Measurements from ENCODE around the gene TAF11L5.
"Not testable (repeated sequence)": the region's sequence is repeated elsewhere in the genome, so short reads cannot be mapped to it uniquely, and the experiment has no call there.

TAF11L5 gene

GRCh38 chr5:17524935-17525334, at the start of gene TAF11L5:
Gene TAF11L5, plus strand, starts transcription at chr5:17525235.
- DNase-seq, result not testable (repeated sequence)

GRCh38 chr5:17477043-17477442, 48.0 kb upstream of the TAF11L5 start:
- DNase-seq, result no peak

GRCh38 chr5:17477573-17478265, 47.3 kb upstream of the TAF11L5 start:
- no peak for DNase-seq

GRCh38 chr5:17481378-17481777, 43.7 kb upstream of the TAF11L5 start:
- DNase-seq, result no peak

- DNase-seq, result no peak
These were observed 42.2 kb upstream of the TAF11L5 start for GRCh38 chr5:17482790-17483189.

- DNase-seq, result not testable (repeated sequence)
These were observed 38.4 kb upstream of the TAF11L5 start for GRCh38 chr5:17486464-17487173.

- DNase-seq, result no peak
These were observed 37.9 kb upstream of the TAF11L5 start for GRCh38 chr5:17487174-17487512.

GRCh38 chr5:17491257-17491656, 33.8 kb upstream of the TAF11L5 start:
- DNase-seq, result not testable (repeated sequence)

- DNase-seq, result no peak
These were observed 32.3 kb upstream of the TAF11L5 start for GRCh38 chr5:17492770-17493169.

GRCh38 chr5:17497446-17497845, 27.6 kb upstream of the TAF11L5 start:
- DNase-seq, result no peak

GRCh38 chr5:17497931-17498330, 27.1 kb upstream of the TAF11L5 start, which contains the start of gene TAF11L2:
Gene TAF11L2, plus strand, starts transcription at chr5:17498231.
- not testable (repeated sequence) for DNase-seq

GRCh38 chr5:17511775-17512325, 13.2 kb upstream of the TAF11L5 start:
- no peak for DNase-seq

GRCh38 chr5:17517526-17517925, 7.5 kb upstream of the TAF11L5 start:
- not testable (repeated sequence) for DNase-seq

GRCh38 chr5:17518067-17518466, 7.0 kb upstream of the TAF11L5 start, which contains the start of gene TAF11L3:
Gene TAF11L3, plus strand, starts transcription at chr5:17518367.
- DNase-seq, result not testable (repeated sequence)

- not testable (repeated sequence) for DNase-seq
These were observed 5.5 kb upstream of the TAF11L5 start for GRCh38 chr5:17519508-17519907.

- not testable (repeated sequence) for DNase-seq
These were observed 3.5 kb upstream of the TAF11L5 start, which contains the start of gene TAF11L4 for GRCh38 chr5:17521501-17521900. Gene TAF11L4, plus strand, starts transcription at chr5:17521801.

- not testable (repeated sequence) for DNase-seq
These were observed 1.5 kb downstream of the TAF11L5 start for GRCh38 chr5:17526504-17526903.

GRCh38 chr5:17528369-17528768, 3.3 kb downstream of the TAF11L5 start, which contains the start of gene TAF11L6:
Gene TAF11L6, plus strand, starts transcription at chr5:17528669.
- not testable (repeated sequence) for DNase-seq

Measured in C1 segment of cervical spinal cord (tissue), 14 donors.